ENCODE data around the gene PRKACG.

DNA sequence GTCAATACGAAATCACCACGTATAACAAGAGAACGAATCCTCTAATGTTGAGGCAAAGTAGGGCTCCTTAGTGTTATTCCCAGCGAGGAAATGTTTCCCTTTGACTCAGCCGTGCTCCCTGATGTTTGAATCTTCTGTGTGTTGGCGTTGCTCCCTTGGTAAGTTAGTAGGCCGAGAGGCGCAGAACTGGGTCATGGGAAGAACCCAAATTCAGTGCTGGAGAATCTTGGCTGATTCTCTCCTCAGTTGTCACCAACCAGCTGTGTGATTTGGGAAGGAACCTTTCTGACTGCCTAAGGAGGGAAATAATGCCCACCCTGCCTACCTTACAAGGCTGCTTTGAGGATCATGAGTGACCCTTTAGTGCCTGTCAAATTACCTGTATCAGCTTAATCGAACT is 22.5 kb downstream of the PRKACG start:
- TF ChIP-seq, protein P1, sequence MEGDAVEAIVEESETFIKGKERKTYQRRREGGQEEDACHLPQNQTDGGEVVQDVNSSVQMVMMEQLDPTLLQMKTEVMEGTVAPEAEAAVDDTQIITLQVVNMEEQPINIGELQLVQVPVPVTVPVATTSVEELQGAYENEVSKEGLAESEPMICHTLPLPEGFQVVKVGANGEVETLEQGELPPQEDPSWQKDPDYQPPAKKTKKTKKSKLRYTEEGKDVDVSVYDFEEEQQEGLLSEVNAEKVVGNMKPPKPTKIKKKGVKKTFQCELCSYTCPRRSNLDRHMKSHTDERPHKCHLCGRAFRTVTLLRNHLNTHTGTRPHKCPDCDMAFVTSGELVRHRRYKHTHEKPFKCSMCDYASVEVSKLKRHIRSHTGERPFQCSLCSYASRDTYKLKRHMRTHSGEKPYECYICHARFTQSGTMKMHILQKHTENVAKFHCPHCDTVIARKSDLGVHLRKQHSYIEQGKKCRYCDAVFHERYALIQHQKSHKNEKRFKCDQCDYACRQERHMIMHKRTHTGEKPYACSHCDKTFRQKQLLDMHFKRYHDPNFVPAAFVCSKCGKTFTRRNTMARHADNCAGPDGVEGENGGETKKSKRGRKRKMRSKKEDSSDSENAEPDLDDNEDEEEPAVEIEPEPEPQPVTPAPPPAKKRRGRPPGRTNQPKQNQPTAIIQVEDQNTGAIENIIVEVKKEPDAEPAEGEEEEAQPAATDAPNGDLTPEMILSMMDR (IDR thresholded peaks at IDR 0.05; ENCODE audit: insufficient read depth, low read length, poor library complexity, severe bottlenecking) = no peak
- no peak for TF ChIP-seq EZH2phosphoT487 (conservative IDR thresholded peaks at IDR 0.05; ENCODE audit: low read length)
